Measurements from ENCODE around the gene FLNB. TPM values are rescaled to one million over a fixed set of nuclear protein-coding genes. Genes with fewer than 3 reads are reported as not detected.
"Not testable (repeated sequence)": the region's sequence is repeated elsewhere in the genome, so short reads cannot be mapped to it uniquely, and the experiment has no call there.

FLNB gene
- total RNA-seq, 1 donor from 2014 or later: 75.4 TPM

DNA sequence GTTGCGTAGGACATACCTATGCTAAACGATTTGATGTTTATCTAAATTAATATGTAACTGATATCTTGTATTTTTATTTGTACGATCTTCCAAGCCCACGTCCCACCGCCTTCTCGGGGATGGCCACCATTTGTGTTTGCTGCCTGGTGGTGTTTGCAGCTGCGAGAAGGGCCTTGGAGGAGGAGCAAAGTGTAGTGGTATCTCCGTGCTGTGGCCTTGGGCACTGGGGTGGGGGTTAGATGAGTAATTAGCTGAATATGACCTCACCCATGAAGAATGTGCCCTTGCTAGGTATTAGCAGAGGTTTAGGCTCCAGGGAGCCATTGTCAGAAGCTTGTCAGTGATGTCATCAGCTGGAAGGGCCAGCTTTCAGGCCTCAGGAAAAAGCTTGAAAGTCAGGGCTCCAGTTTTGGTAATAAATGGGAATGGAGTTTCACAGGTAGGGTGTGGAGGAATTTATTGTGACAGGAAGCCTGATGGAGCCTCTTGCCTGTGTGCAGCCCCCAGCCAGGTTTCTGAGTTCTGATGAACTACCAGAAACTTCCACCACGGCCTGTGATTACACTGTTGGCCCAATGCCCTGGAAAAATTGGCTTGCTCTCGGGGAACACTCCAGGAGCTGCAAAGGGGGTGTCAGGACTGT lies 41.0 kb downstream of the FLNB start:
- H3K4me1 Mint-ChIP-seq (ENCODE audit: low read depth, unreplicated experiment): peaks cover 5% of the 10 kb centered on the region
- no peaks in the 10 kb centered on the region for H3K36me3 Mint-ChIP-seq (ENCODE audit: unreplicated experiment)
- H3K27ac Mint-ChIP-seq (ENCODE audit: unreplicated experiment): no peak overlapping the region
- no peaks in the 10 kb centered on the region for H3K9me3 Mint-ChIP-seq (ENCODE audit: unreplicated experiment)
- H3K4me3 Mint-ChIP-seq (ENCODE audit: unreplicated experiment): no peak overlapping the region
- DNase-seq: no peak
- no peaks in the 10 kb centered on the region for H3K27me3 Mint-ChIP-seq (ENCODE audit: unreplicated experiment)
- TF ChIP-seq, protein P1, sequence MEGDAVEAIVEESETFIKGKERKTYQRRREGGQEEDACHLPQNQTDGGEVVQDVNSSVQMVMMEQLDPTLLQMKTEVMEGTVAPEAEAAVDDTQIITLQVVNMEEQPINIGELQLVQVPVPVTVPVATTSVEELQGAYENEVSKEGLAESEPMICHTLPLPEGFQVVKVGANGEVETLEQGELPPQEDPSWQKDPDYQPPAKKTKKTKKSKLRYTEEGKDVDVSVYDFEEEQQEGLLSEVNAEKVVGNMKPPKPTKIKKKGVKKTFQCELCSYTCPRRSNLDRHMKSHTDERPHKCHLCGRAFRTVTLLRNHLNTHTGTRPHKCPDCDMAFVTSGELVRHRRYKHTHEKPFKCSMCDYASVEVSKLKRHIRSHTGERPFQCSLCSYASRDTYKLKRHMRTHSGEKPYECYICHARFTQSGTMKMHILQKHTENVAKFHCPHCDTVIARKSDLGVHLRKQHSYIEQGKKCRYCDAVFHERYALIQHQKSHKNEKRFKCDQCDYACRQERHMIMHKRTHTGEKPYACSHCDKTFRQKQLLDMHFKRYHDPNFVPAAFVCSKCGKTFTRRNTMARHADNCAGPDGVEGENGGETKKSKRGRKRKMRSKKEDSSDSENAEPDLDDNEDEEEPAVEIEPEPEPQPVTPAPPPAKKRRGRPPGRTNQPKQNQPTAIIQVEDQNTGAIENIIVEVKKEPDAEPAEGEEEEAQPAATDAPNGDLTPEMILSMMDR (IDR thresholded peaks at IDR 0.05; ENCODE audit: partially characterized antibody, unreplicated experiment): no peak

DNA sequence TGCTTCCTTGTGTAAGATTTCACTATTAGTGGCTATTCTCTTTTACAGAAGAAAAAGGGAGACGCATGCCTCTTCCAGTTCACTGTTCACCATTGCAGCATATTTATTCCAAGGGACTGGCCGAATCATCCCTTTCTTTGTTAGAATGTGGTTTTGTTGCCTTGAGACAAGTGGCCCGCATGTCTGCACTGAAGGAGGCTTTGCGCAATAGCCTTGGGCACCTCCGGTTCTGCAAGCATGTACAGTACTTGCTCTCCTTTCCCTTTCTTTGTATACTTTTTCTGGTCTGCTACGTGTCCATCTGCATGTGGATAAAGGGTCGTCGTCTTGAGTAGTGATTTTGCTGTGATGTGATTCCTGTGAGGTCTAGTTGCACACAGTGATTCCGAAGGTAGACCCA lies 43.0 kb downstream of the FLNB start:
- TF ChIP-seq, protein P1 (IDR thresholded peaks at IDR 0.05; ENCODE audit: partially characterized antibody, unreplicated experiment): no peak
- Mint-ChIP-seq H3K9me3 (ENCODE audit: unreplicated experiment) (no peaks in the 10 kb centered on the region), H3K4me1 (ENCODE audit: low read depth, unreplicated experiment) (peaks cover 5% of the 10 kb centered on the region), H3K4me3 (ENCODE audit: unreplicated experiment) (no peak overlapping the region), H3K27me3 (ENCODE audit: unreplicated experiment) (no peaks in the 10 kb centered on the region), H3K27ac (ENCODE audit: unreplicated experiment) (no peak overlapping the region), H3K36me3 (ENCODE audit: unreplicated experiment) (no peaks in the 10 kb centered on the region)
- no peak for DNase-seq

DNA sequence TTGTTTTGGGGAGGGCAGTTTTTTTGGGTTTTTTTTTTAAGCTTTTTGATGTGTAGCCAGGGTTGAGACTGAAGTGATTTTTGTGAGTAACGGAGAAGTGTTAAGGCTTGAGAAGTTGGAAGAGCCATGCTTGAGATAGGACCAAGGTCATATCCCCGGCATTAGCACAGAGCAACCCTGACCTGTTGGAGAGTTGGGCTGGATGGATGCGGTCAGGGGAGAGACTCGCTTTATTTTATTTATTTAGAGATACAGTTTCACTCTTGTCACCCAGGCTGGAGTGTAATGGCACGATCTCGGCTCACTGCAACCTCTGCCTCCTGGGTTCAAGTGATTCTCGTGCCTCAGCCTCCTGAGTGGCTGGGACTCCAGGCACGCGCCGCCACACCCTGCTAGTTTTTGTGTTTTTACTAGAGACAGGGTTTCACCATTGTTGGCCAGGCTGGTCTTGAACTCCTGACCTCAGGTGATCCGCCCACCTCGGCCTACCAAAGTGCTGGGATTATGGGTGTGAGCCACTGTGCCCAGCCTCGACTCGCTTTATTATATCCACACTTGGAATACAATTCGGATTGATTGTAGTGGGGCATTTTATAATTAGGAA lies 43.5 kb downstream of the FLNB start:
- not testable (repeated sequence) for H3K36me3 Mint-ChIP-seq (ENCODE audit: unreplicated experiment); H3K4me1 Mint-ChIP-seq (ENCODE audit: low read depth, unreplicated experiment); H3K27ac Mint-ChIP-seq (ENCODE audit: unreplicated experiment); DNase-seq; H3K4me3 Mint-ChIP-seq (ENCODE audit: unreplicated experiment); H3K27me3 Mint-ChIP-seq (ENCODE audit: unreplicated experiment); H3K9me3 Mint-ChIP-seq (ENCODE audit: unreplicated experiment)

DNA sequence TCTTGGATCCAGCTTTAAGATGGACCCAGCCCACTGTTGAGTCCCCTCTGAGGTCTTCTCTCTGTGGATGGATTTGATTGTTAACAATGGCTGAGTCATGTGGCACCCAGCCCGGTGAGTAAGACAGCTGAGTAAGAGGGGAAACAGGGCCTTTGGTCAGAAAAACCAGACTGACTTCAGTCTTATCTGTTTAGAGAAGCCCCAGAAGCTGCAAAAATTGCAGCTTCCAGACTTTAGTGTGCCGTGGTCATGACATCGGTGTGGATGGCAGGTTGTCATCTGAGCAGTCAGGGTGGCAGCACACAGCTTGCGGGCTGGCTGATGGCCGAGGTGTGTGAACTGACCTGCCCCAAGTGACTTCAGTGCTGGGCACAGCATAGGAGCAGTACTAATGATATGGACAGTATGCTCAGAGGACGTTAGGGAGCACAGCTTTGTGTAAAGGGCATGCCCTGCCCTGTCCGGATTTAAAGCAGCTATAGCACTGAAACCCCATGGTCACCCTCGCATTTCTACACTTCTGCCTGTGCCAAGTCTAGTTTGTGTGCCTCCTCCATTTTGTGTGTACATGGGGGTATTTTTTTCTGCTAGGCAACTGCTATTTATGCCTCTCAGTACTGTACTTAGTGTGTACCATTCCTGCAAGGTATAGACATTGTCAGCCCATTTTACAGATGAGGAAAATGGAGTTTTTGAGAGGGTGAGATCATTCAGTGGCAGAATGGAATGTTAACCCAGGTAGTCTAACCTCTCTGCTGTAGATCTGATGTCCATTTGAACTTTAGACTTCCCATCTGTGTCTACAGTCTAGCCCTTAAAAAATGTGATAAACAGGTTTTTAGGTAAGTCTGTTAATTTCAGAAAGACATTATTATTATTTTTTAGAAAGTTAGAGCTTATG lies 44.4 kb downstream of the FLNB start:
- H3K4me3 Mint-ChIP-seq (ENCODE audit: unreplicated experiment): no peak overlapping the region

DNA sequence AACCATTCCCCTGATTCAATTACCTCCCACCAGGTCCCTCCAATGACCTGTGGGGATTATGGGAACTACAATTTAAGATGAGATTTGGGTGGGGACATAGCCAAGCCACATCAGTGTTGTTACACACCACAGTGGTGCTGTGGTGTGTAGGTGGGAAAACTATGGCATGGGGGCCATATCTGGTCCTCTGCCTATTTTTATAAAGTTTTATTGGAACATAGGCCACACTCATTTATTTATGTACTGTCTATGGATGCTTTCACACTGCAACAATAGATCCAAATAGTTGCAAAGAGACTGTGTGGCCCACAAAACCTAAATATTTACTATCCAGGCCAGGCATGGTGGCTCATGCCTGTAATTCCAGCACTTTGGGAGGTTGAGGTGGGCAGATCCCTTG lies 46.4 kb downstream of the FLNB start:
- no peak for DNase-seq
- Mint-ChIP-seq H3K4me1 (ENCODE audit: low read depth, unreplicated experiment) (peaks cover 6% of the 10 kb centered on the region), H3K9me3 (ENCODE audit: unreplicated experiment) (peaks cover 2% of the 10 kb centered on the region), H3K36me3 (ENCODE audit: unreplicated experiment) (no peaks in the 10 kb centered on the region), H3K4me3 (ENCODE audit: unreplicated experiment) (no peak overlapping the region), H3K27ac (ENCODE audit: unreplicated experiment) (no peak overlapping the region), H3K27me3 (ENCODE audit: unreplicated experiment) (peaks cover 2% of the 10 kb centered on the region)
- TF ChIP-seq, protein P1 (IDR thresholded peaks at IDR 0.05; ENCODE audit: partially characterized antibody, unreplicated experiment): no peak

More for the DNA sequence above, 44.4 kb downstream of the FLNB start:
- Mint-ChIP-seq H3K27ac (ENCODE audit: unreplicated experiment) (no peak overlapping the region), H3K27me3 (ENCODE audit: unreplicated experiment) (no peaks in the 10 kb centered on the region), H3K9me3 (ENCODE audit: unreplicated experiment) (no peaks in the 10 kb centered on the region), H3K4me1 (ENCODE audit: low read depth, unreplicated experiment) (peaks cover 5% of the 10 kb centered on the region), H3K36me3 (ENCODE audit: unreplicated experiment) (no peaks in the 10 kb centered on the region)
- TF ChIP-seq, protein P1 (IDR thresholded peaks at IDR 0.05; ENCODE audit: partially characterized antibody, unreplicated experiment): no peak
- DNase-seq: no peak
